ENCODE data around the gene CES3.
"Not testable (repeated sequence)": the region's sequence is repeated elsewhere in the genome, so short reads cannot be mapped to it uniquely, and the experiment has no call there.

CES3 gene

DNA sequence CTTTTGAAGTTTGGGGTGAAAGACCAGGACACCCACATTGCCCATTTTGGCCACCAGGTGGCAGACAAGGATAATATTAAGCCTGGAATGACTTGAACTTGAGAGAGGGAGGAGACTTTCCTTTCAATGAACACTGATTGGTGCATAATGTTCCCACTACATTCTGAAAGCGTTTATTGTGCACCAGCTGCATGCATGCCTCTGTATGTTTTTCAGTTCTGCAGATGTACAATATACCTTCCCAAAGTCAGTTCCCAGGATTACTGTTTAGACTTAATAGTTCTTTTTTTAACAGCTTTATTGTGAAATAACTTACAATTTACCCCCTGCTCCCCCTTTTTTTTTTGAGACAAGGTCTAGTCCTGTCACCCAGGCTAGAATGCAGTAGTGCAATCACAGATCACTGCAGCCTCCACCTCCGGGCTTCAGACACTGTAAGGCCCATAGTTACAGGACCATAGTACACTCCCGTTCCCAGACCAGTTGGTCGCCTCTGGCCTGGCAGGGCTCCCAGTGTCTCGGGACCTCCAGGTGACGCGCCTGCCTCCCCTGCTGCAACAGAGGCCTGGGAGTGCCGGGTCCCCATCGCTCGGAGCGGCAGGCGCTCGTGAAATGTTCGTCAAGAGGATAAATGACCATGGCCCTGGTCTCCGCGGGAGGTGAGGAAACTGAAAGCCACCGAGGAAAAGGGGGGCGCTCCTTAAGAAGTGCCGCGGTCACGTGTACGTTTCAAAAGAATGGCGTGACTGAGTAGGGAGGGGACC, 13.6 kb upstream of the CES3 start:
- no peak for DNase-seq

DNA sequence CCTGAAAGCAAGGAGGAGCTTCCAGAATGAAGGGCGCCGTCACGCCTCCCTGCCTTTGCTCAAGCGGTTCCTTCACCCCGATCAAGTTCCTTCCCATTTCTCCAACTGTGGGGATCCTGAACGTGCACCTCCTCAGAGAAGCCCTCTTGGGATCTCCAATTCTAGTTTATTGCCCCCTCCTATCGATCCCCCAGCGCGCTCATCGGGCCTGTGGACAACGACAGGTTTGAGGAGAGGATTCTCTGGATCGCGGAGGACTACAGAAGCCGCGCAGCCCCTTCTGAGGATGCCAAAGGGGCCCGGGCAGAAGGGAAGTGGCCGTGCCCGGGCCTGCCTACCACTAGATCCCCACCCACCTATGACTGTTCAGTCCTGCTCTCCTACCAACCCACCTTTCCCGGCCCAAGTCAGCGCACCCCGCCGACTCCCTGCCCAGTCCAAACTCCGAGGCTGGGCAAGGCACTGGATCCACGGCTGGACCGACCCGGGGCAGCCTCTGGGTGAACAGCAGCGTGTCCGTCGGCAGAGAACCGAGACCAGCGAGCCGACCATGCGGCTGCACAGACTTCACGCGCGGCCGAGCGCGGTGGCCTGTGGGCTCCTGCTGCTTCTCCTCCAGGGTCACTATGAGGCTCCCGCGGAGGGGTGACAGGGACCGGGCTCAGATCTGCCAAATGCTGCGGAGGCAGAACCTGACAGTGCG, 12.8 kb upstream of the CES3 start:
- DNase-seq = no peak

DNA sequence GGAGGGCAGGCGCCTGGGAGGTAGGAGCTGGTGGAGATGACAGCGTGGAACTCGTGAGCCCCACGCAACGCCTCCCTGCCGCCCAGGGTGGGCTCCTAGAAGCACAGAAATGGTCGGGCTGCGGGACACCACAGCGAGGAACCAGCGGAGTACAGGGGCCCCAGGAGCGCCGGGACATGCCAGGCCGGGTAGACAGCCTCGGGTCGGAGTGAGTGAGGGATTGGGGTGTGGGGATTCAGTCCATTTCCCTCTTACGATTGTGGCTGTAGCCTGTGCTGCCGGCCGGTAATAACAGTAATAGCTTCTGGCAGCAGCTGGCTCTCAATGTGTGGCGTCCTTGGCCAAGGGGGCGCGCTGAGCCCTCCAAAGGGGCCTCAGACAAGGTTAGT, 12.2 kb upstream of the CES3 start:
- no peak for DNase-seq

DNA sequence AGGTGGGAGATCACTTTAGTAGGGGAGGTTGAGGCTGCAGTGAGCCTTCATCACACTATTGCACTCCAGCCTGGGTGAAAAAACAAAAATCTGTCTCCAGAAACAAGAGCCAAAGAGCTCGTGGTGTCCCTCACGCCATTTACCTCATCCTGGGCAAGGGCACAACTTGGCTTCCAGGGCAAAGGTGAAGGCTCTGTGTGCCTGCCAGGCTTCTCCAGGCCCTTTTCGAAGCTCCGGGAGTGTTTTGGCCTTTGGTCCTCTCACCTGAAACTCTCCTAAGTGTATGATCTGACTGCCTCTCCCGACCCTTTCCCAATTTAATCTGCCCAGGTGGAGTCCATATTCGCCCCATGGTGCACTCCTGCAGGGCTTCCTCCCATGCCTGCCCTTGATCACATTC, 11.6 kb upstream of the CES3 start:
- no peak for DNase-seq

DNA sequence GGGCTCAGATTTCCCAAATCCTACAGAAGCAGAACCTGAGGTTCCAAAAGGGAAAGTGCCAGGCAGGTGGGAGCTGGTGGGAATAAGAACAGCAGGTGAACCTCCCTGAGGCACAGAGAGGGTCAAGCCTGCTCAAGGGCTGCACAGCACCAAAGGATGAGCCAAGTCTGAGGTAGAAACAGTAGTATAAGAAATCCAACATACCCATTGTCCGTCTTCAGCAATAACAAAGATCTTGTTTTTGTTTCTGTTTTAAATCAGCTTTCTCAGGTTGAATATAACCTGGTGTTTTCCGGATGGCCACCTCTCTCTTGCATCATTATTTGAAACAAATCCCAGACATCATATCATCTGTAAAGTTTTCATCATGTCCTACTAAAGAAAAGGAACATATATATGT, 10.6 kb upstream of the CES3 start:
- DNase-seq = no peak

DNA sequence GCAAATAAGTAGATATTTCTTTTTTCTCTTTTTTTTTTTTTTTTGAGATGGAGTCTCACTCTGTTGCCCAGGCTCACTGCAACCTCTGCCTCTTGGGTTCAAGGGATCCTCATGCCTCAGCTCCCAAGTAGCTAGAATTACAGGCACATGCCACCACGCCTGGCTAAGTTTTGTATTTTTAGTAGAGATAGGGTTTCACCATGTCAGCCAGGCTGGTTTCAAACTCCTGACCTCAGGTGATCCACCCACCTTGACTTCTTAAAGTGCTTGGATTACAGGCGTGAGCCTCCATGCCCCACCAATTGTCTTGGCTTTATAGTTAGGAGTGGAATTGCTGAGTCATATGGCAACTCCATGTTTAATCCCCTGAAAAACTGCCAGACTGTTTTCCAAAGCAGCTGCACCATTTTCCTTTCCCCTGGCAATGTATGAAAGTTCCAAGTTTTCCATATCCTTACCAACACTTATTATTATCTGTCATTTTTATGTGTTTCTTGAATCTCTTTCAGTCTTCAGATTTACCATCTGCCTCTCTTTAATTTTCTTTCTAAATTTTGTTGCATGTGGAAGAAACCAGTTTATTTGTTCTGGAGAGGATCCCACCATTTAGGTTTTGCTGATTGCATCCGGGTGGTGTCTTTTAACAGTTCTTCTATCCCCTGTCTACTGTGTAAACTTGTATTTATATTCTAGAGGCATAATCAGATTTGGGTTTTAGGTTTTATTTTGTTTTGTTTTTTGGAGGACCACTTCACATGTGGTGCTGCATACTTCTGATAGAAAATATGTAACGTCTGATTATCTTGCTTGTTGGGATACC, 9.9 kb upstream of the CES3 start:
- DNase-seq = no peak

DNA sequence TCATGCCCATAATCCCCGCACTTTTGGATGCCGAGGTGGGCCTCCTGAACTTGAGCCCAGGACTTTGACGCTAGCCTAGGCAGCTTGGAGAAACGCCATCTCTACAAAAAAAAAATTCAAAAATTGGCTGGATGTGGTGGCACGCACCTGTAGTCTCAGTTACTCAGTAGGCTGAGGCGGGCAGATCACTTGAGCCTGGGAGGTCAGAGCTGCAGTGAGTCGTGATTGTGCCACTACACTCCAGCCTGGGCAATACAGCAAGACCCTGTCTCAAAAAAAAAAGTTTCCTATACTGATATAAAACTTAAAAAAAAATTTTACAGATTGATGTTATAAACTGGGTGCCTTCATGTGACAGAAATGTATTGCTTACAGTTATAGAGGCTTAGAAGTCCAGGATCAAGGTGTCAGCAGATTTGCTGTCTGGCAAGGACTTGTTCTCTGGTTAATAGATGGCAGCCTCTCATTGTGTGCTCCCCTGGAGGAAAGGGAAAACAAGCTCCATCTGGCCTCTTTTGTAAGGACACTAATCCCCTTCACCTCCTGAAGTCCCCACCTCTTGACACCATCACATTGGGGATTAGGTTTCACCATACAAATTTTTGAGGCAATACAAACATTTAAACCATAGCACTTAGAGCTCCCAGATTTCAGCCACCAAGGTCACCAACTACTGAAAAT, 8.5 kb upstream of the CES3 start:
- DNase-seq = no peak

DNA sequence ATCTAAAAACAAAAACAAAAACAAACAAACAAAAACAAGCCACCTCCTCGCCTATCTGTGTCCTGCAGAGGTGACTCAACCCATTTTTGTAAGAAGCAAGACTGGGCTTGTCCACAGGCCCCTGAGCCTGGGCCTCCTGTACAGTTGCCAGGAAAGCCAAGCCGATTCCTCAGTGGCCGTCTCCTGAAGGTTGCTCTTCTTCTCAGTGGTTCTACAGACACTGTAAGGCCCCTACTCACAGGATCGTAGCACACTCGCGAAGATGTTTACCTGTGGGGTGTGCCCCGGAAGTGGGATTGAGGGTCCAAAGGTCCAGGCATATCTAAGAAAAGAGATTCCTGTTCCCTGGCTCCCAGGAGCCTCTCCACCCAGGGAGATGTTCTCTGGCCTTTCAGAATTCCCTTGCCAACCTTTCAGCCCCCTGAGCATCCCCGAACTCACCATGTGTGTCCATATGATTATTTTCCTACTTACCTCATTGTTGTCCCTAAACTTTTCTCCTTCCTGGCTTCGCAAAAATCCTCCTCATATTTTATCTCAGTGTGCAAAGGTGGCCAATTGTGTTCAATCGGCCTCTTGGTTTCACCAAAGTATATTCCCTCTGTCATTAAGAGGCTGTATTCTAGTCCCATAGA, 7.5 kb upstream of the CES3 start:
- DNase-seq = no peak

DNA sequence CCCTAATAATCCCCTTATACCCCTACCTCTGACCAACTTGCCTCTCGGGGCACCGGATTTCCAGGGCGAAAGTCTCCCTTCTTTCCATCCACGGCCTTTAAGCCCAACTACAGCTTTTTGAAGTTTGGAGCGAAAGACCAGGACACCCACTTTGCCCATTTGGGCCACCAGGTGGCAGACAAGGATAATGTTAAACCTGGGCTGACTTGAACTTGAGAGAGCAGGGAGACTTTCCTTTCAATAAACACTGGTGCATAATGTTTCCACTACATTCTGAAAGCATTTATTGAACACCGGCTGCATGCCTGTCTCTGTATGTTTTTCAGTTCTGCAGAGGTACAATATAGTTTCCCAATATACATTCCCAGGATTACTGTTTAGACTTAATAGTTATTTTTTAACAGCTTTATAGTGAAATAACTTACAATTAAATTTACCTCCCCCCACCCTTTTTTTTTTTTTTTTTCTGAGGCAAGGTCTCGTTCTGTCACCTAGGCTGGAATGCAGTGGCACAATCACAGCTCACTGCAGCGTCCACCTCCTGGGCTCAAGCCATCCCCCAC, 6.9 kb upstream of the CES3 start:
- DNase-seq = no peak

DNA sequence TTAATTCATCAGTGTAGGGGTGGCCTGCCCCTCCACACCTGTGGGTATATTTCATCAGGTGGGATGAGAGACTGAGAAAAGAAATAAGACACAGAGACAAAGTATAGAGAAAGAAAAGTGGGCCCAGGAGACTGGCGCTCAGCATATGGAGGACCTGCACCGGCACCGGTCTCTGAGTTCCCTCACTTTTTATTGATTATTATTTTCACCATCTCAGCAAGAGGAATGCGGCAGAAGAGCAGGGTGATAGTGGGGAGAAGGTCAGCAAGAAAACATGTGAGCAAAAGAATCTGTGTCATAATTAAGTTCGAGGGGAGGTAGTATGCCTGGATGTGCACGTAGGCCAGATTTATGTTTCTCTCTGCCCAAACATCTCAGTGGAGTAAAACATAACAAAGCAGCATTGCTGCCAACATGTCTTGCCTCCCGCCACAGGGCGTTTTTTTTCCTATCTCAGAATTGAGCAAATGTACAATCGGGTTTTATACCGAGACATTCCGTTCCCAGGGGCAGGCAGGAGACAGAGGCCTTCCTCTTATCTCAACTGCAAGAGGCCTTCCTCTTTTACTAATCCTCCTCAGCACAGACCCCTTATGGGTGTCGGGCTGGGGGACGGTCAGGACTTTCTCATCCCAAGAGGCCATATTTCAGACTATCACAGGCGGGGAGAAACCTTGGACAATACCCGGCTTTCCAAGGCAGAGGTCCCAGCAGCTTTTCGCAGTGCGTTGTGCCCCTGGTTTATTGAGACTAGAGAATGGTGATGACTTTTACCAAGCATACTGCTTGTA, 5.5 kb upstream of the CES3 start:
- not testable (repeated sequence) for DNase-seq

DNA sequence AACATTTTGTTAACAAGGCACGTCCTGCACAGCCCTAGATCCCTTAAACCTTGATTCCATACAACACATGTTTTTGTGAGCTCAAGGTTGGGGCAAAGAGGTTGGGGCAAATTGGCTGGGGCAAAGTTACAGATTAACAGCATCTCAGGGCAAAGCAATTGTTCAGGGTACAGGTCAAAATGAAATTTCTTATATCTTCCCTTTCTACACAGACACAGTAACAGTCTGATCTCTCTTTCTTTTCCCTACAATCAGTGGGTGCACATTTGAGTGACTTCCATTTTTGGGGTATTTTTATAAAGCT, 5.0 kb upstream of the CES3 start:
- DNase-seq = not testable (repeated sequence)

DNA sequence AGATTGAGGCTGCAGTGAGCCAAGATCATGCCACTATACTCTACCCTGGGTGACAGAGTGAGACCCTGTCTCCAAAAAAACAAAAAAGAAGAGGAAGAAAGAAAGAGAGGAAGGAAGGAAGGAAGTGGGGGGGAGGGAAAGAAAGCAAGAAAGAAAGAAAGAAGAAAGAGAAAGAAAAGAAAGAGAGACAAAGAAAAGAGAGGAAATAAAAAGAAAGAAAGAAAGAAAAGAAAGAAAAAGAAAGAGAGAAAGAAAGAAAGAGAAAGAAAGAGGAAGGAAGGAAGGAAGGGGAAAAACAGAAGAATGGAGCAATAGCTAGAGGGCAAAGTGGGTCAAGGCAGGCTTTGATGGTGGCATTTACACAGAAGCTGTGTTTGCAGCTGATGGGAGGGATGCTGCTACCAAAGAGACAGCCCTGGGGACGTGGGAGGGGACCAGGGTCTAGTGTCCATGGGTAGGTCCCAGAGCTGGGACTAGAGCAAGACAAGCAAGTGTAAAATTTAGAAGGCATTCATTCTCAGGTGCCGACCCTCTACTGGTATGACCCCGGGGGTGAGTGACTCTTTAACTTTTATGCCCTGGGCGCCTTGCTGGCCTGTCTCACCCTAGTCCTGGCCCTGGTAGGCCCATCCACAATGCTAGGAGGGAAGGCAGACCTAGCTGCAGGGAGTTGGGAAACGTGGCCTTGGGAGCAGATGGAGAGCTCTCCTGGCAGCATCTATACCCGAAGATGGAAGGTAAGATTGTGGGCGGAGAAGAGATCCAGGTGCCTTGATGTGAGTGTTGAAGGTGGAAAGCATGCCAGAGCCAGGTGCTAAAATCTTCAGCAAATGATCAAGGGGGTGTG, 2.0 kb upstream of the CES3 start:
- no peak for DNase-seq

DNA sequence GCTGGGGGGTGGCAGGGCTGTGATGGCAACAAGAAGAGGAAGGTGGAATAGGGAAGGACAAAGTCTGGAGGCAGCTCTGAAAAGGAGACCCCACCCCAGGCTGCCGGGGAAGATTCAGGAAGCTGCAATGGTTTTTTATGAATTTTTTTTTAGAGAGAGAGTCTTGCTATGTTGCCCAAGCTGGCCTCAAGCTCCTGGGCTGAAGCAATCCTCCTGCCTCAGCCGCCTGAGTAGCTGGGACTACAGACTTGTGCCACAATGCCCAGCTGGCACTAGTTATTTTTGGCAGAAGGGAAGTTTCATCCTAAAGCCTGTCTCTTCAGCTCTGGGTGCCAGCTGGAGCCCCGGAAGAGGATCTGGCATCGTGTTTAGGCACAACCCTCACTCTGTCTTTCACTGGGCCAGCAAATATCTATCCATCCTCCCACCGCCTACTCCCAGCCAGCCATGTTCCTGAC, 1.3 kb upstream of the CES3 start:
- DNase-seq = no peak

DNA sequence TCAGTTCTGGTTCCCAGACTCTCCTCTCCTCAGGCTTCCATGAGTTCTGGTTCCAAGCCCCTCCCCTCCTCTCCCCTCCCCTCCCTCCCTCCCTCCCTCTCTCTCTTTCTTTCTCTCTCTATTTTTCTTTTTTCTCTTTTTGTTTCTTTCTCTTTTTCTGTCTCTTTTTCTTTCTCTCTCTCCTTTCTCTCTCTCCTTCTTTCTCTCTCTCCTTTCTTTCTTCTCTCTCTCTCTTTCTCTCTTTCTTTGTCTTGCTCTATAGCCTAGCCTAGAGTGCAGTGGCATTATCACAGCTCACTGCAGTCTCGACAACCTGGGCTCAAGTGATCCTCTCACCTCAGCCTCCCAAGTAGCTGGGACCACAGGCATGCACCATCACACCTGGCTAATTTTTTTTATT, 796 bp upstream of the CES3 start:
- no peak for DNase-seq

DNA sequence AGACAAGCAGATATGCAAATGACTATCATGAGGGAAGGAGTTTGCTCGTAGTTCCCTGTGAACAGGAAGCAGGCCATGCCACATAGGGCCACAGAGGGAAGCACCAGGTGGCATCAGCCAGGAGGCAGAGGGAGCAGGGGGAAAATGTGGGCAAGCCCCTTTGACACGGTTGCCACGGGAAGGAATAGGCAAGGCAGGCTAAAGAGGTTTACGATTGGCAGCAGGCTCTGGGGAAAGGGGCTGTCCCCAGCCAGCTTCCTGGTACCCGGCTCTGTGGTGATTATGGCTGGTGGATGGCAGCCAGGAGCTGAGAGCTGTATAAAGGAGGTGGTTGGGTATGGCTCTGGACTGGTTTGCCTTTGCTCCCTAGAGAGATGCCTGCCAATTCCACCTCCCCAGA, 848 bp downstream of the CES3 start:
- no peak for DNase-seq

DNA sequence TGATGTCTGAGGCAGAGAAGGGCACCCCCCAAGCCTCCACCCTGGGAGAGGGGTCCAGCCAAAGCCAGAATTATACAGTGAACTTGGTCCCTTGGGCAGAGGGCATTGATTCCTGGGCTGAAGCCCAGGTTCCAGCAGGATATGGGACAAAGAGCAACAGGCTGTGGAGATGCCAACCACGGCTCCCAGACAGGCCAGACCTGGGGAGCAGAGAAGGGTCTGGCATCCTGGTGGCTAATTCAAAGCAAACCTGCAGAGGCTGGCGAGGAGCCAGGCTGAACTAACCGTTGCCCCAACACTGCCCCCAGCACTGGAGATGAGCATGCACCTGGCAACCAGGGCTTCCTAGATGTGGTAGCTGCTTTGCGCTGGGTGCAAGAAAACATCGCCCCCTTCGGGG, 3.0 kb downstream of the CES3 start:
- no peak for DNase-seq

DNA sequence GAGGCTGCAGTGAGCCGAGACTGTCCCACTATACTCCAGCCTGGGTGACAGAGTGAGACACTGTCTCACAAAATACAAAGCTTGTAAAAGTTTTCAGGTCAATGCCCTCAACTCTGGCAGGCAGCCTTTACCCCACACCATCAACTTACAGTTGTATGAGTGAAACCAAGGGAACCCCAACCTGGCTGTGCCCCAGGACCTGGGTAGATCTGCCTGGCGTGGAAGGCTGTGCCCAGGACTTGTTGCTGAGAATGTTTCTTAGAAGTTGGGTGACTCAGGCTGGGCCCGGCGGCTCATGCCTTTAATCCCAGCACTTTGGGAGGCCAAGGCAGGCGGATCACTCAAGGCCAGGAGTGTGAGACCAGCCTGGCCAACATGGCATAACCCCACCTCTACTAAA, 7.8 kb downstream of the CES3 start:
- DNase-seq = no peak

DNA sequence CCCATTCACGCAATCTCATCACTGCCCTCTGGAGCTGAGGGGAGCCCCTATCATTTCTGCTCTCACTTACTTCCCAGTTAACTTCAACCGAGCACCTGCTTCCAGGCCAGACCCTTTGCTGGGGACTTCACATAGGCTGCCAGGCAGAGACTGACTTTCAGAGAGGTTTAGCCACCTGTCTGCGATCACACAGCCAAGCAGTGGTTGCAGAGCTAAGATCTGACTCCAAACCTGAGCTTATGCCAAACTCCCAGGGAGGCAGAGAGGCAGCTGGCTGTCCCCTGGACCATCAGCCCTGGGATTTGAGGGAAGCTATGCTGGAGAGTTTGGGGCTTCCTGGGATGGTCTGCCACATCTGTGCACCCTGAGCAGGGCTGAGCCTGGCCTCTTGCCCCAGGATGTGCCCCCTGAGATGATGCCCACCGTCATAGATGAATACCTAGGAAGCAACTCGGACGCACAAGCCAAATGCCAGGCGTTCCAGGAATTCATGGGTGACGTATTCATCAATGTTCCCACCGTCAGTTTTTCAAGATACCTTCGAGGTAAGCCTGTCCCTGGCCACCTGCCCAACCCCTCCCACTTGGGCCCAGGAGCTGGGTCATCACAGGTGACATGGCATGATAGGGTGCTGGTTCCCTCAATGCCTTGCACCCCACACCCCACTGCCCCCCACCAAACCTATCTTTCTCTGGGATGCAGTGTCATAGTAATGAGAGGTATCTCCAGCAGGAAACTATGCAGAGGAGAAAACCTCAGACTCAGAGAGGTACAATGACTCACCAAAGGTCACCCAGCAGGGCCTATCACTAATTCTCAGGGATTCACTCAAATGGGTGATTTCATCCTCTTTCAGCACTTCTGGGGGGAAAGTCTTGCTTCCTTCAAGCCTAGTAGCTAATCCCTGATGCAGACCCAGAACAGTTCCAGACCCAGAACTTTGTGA, 10.0 kb downstream of the CES3 start:
- no peak for DNase-seq

DNA sequence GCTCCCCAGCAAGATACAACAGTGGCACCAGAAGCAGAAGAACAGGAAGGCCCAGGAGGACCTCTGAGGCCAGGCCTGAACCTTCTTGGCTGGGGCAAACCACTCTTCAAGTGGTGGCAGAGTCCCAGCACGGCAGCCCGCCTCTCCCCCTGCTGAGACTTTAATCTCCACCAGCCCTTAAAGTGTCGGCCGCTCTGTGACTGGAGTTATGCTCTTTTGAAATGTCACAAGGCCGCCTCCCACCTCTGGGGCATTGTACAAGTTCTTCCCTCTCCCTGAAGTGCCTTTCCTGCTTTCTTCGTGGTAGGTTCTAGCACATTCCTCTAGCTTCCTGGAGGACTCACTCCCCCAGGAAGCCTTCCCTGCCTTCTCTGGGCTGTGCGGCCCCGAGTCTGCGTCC, 11.9 kb downstream of the CES3 start:
- DNase-seq = no peak

Measured in activated gamma-delta T cell (primary cell).